ENCODE results near the gene PRMT1.
A peak's percentile ranks its signal among the peaks of the same experiment; 100 is the strongest.

The PRMT1 gene

GRCh38 chr19:49667473-49667872, 9.6 kb upstream of the PRMT1 start:
- no peak for DNase-seq (ENCODE audit: low read depth in 2 of 2, low spot score in 1 of 2)

DNA sequence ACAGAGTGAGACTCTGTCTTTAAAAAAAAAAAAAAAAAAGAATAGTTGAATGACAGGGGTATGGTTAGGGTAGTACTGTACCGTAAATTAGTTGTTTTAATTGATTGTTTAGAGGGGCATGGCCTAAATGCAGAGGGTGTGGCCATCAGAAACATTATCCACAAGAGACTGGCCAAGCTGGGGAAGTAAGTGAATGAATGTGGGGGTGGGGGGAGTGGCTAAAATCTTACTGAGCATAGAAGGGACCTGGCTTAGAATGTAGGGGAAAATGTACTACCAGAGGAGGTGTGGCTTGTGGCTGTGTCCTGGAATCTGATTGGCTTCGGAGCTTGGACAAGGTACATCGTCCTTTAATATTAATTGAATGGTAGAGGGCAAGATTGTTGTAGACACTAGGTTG, 7.6 kb upstream of the PRMT1 start:
- DNase-seq (ENCODE audit: low read depth in 2 of 2, low spot score in 1 of 2), result no peak

DNA sequence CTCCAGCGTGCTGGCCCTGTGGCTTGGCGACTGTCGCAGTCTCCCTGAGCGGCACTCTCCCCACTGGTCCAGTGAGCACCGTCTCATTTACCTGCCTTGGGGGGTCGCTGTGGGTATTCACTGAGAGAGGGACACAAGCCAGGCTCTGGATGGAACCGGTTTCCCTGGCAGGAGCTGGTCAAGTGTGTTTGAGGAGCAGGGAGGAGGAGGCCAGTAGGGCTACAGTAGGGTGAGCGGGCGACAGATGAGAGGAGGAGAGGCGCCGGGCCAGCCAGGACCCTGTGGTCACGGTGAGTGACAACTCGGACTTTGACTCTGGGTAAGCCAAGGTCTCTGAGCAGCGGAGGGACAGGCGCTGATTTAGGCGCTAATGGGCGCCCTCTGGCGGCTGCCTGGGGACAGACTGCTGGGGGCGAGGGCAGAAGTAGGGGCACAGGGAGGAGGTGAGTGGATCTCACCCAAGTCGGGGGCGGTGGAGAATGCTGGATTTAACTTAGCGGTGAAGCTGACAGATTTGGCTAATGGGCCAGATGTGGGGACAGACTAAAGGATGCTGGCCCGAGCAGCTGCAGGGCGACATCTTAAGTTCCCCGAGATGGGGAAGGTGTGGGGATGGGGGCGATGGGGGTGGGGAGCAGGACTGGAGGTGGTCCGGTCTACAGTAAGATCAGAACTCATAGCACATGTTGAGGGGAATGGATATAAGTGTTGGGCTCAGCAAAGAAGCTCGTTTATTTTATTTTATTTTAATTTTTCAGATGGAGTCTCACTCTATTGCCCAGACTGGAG, 4.7 kb upstream of the PRMT1 start:
- DNase-seq (ENCODE audit: low read depth in 2 of 2, low spot score in 1 of 2), result peak; percentile 48 to 63

- DNase-seq (ENCODE audit: low read depth in 2 of 2, low spot score in 1 of 2), result no peak
Measured at GRCh38 chr19:49676136-49676783, 811 bp upstream of the PRMT1 start.

DNA sequence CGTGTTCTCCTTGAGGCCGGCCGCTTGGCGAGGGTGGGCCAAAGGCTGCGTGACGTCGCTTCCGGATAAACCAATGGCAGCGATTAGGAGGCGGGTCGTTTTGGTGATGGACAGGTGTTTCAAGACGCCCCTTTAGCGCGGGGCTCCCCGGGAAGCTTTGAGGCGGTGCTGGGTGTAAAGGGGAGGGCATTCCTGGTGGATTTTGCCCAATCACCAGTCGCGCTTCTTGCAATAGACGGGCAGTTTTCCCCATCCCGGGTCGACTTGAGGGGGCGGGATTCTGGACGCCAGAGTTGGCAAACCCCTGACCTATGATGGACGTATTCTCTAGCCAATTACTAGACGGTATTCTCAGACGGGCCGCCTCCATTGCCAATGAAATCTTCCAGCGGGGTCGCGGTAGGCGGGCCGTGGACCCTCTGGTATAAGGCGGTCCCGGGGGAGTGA, 264 bp upstream of the PRMT1 start:
- DNase-seq (ENCODE audit: low read depth in 2 of 2, low spot score in 1 of 2), result peak; percentile 96

DNA sequence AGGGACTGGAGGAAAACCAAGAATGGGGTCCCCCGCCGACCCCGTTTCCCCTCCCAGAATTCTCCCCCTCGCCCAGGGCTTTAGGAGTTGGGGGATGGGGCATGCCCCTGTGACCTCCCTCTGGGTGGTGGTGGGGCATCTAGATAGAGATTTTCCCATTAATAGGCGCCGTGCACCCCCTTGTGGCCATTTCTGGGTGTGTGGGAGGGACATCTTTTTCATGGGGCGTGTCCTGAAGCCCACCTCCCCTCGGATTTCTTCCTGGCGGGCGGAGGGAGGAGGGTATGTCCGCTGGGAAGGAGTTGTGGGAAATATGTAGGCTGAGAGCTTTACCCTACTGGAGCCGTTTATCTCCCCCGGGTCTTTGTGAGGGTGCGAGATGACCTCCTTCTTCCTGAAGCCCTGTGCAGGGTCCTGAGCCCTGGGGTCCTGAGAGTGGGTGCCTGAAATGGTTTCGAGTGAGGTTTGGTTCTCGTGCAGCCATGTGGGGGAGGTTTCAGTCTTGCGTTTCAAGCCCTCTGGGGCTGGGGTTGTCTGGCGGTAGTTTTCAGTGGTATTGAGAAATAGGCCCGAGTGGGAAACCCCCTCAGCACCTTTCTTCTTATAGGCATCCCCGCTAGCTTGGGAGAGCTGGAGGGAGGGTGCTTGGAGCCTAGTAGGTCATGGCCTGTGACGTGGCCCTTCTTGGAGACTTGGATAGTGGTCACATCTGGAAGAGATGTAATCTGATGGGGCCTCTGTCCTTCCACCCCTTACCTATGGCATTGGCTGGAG, 1.0 kb downstream of the PRMT1 start:
- peak; percentile 56 to 69 for DNase-seq (ENCODE audit: low read depth in 2 of 2, low spot score in 1 of 2)

GRCh38 chr19:49678985-49679770, 2.1 kb downstream of the PRMT1 start:
- DNase-seq (ENCODE audit: low read depth in 2 of 2, low spot score in 1 of 2), result no peak

DNA sequence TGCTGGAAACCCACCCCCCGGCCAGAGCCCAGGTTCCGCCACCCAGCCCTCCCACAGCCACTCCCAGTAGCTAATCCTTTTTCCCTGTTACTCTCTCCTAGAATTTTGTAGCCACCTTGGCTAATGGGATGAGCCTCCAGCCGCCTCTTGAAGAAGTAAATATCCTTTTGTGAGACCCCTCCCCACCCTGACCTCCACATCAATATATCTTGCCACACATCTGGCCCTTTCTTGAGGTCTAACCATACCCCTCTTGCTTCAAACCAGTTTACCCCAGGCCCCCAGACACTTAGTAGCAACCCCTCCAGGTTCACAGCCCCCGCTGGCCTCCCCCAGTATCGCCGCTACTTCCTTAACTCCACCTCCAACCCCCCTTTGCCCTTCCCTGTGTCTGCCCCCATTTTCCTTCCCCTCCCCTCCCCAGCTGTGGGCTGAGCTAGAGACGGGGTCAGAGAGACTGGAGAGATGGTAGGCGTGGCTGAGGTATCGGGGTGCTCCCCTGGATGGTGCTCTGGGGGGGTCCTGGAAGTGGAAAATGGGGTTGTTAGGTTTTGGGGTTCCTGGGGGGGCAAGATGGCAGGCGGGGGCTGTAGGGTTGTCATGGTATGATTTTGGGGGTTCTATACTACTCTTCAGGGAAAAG, 2.8 kb downstream of the PRMT1 start:
- no peak for DNase-seq (ENCODE audit: low read depth in 2 of 2, low spot score in 1 of 2)

DNA sequence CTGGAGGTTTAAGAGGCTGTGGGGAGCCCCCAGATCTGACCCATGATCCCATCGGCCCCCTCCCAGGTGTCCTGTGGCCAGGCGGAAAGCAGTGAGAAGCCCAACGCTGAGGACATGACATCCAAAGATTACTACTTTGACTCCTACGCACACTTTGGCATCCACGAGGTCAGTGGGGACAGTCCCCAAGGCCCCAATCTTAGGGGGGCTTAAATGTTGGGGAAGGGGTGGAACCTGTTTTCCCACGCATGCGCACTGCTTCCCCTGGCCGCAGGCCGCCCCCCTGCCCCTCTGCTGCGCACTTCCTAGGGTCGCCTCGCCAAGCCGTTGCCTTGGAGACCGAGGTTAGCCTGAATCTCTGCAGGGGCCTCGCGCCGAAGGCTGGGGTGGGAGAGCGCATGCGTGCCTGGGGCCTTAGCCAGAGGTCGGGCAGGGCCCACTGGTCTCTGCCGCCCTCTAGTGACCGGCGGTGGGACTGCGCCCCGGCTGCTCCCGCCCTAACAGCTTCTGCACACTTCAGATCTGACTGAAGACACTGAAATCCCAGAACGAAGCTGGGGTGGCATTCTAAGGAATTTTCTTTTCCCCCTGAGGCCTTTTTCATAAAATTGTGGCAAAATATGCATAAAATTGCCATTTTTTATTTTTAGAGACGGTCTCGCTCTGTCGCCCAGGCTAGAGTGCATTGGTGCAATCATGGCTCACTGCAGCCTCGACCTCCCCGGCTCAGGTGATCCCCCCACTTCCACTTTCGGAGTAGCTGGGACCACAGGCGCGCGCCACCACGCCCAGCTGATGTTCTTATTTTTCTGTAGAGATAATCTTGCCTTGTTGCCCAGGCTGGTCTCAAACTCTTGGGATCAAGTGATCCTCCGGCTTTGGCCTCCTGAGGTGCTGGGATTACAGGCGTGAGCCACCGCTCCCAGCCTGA, 3.6 kb downstream of the PRMT1 start:
- DNase-seq (ENCODE audit: low read depth in 2 of 2, low spot score in 1 of 2), result peak; percentile 81 to 94

DNA sequence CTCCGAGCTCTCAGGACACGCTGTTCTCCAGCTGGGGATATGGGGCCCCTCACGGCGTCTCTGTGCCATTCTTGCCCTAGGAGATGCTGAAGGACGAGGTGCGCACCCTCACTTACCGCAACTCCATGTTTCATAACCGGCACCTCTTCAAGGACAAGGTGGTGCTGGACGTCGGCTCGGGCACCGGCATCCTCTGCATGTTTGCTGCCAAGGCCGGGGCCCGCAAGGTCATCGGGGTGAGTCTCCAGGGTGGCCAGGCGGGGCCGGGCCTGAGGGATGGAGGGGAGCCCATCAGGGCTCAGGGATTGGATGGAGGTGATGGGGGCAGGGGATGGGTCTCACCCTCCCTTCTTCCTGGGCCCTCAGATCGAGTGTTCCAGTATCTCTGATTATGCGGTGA, 4.8 kb downstream of the PRMT1 start:
- no peak for DNase-seq (ENCODE audit: low read depth in 2 of 2, low spot score in 1 of 2)

- no peak for DNase-seq (ENCODE audit: low read depth in 2 of 2, low spot score in 1 of 2)
Measured at GRCh38 chr19:49682274-49682673, 5.2 kb downstream of the PRMT1 start.

- no peak for DNase-seq (ENCODE audit: low read depth in 2 of 2, low spot score in 1 of 2)
Measured at GRCh38 chr19:49683814-49684250, 6.8 kb downstream of the PRMT1 start.

- DNase-seq (ENCODE audit: low read depth in 2 of 2, low spot score in 1 of 2), result no peak
Measured at GRCh38 chr19:49684251-49684982, 7.3 kb downstream of the PRMT1 start.

DNA sequence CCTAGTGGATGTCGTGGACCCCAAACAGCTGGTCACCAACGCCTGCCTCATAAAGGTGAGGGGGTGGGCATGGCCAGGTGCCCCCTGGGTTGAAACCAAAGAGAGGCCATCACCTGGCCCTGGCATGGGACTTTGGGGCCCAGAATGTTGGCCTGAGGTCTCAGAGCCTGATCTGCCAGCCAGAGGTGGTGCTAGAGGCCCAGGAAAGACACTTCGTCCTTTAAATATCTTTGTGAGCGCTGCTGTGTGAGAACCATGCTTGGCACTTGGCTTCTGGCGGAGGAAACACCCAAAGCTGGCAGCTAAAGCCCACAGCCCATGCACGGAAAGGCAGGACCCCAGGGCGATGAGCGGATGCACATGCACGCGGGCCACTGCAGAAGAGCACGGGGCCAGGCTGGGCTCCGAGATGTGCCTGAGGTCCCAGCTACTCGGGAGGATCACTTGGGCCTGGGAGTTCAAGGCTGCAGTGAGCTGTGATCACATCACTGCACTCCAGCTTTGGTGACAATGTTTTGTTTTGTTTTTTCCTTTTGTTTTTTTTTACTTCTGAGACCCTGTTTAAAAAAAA, 8.0 kb downstream of the PRMT1 start:
- no peak for DNase-seq (ENCODE audit: low read depth in 2 of 2, low spot score in 1 of 2)

- DNase-seq (ENCODE audit: low read depth in 2 of 2, low spot score in 1 of 2), result no peak
Measured at GRCh38 chr19:49685845-49686332, 8.8 kb downstream of the PRMT1 start.

DNA sequence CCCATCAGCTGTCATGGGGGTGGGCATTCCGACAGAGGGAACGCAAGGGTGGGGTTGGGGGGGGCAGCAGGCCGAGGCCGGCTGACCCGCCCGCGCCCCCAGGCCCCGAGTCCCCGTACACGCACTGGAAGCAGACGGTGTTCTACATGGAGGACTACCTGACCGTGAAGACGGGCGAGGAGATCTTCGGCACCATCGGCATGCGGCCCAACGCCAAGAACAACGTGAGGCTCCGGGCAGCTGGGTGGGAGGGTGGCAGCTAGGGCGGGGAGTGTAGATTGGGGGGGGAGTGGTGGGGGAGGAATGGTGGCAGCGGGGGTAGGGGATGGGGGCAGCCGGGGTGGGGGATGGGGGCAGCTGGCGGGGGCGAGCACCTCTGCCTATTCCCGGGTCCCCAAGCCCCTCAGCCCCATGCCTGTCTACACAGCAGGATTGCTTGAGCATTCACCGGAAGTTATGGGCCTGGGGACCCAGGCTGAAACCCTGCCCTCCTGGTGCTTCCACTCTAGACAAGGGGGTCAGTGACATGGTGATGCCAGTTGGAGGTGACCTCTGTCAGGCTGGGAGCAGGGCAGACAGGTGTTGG, 9.5 kb downstream of the PRMT1 start:
- DNase-seq (ENCODE audit: low read depth in 2 of 2, low spot score in 1 of 2), result no peak

DNA sequence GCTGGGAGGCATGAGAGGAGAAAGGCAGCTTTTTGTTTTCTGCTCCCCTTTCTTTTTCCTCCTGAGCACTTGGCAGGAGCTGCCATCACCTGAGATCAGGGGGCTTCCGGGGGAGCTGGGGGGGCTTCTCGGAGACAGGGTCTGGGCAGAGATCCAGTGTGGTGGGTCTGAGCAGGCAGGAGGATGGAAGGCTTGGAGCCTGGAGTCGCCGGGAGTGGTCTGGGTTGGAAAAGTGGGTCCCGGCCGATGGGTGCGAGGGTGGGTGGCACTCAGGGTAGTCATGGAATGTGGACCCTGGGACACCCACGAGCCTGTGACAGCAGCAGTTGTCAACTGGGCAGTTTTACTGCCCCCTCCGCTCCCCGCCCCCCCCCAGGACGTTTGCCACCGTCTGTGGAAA, 10.1 kb downstream of the PRMT1 start:
- DNase-seq (ENCODE audit: low read depth in 2 of 2, low spot score in 1 of 2), result no peak
